Measurements from ENCODE around the gene PNPO.

Gene PNPO

DNA sequence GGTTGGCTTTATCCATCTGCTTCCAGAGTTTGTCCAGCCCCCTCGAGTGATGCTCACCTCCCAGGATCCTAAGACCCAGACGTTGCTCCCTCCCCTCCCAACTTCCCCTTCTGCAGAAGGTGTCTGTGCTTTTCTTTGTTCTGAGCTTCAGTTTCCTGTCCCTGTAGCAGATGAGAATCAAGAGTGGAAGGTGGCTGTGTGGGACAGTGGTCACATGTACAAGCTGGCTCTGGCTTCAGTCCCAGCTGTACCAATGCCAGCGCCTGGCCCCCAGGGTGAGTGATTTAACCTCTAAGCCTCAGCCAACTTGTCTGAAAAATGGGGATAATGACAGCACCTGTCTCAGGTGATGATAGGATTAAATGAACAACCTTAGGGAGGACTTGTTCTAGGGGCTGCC, 8.6 kb downstream of the PNPO start:
- DNase-seq (ENCODE audit: low spot score) = no peak

GRCh38 chr17:47950448-47950847, 9.1 kb downstream of the PNPO start:
- no peak for DNase-seq (ENCODE audit: low spot score)

- no peak for DNase-seq (ENCODE audit: low spot score)
These were observed 11.0 kb downstream of the PNPO start for GRCh38 chr17:47952171-47953021.

DNA sequence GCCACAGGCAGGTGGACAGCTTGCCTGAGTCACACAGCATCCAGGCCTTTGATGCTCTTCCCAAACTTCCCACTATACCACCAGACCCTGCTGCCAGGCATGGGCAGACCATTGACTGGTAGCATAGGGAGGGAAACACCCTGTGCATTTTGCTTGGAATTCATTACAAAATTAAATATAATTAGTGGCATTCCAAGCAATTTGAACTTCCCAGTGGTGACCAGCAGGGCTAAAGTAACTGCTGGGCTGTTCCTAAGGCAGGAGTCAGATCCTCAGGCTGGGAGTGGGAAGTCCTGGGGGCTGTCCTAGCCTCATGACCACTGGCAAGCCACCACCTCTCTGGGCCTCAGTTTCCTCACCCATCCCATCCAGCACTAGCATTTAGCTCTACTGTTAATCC, 12.5 kb downstream of the PNPO start:
- DNase-seq (ENCODE audit: low spot score) = no peak

- DNase-seq (ENCODE audit: low spot score) = no peak
These were observed 14.4 kb downstream of the PNPO start for GRCh38 chr17:47955497-47956461.

GRCh38 chr17:47956791-47957590, 15.6 kb downstream of the PNPO start:
- DNase-seq (ENCODE audit: low spot score) = no peak

DNA sequence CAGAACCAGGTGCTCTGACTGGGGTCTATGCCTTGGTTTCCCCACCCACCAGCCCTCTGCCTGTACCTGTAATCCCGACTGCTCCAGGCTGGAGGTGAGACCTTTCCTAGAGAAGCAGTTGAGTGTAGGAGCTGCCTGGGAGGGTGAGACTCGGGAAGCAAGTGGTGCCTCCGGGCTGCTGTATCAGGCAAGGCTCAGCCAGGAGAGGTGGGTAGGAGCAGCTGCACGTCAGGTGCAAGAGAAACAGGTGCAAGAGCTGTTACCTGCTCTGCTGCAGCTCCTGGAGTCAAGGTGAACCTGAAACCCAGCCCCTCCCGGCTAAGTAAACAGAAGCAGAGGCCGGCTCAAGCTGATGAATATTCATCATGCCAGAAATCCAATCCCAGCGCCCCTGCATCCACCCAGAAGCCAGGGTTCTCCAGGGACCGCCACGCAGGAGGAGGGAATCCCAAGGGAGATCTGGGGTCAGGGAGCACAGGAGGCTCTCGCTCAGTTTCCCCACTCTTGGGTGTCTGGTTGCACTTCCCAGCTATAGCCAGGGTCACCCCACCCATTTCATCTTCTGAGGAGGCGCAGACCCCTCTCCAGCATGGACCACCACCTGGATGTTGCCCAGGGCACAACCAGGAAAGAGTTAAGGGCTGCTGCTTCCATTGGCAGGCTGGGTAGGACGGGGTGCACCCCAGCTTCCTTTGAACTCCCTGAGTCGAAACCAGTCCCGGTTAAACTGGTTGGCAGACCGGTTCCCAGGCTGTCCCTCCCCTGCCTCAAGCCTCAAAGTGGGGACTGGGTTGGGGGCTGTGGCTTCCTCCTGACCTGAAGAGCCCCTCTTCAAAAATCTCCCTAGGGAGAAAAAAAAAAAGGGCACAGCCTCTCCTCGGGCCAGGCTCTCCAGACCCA, 16.5 kb downstream of the PNPO start, which contains the start of gene PRR15L:
Gene PRR15L, minus strand, starts transcription at position 293 of the 900 bp plus-strand sequence. CDS start 4,649 bp downstream, outside the sequence.
- no peak for DNase-seq (ENCODE audit: low spot score)

- no peak for DNase-seq (ENCODE audit: low spot score)
These were observed 18.7 kb downstream of the PNPO start for GRCh38 chr17:47959825-47960655.

- DNase-seq (ENCODE audit: low spot score) = no peak
These were observed 20.0 kb downstream of the PNPO start for GRCh38 chr17:47961406-47961805.

- DNase-seq (ENCODE audit: low spot score) = no peak
These were observed 21.5 kb downstream of the PNPO start for GRCh38 chr17:47962901-47963300.

GRCh38 chr17:47964856-47965255, 23.5 kb downstream of the PNPO start:
- DNase-seq (ENCODE audit: low spot score) = no peak

DNA sequence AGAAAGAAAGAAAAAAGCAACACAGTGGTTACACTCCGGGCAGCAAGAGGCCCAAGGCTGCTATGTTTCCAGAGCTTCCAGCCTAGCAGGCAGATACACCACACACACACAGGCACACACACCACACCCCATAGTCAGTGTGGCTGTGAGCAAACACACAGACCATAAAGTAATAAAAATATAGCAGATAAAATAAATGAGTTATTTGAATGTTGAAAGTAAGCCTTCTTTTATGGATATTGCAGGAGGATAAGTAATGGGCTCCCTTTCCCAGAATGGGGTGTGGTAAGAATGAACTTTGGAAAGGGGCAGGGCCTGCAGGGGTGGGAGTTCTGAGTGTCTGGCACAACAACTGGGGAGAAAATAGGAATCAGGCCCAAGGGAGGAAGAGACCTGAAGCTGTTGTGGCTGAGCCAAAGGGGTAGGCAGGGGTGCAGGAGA, 24.7 kb downstream of the PNPO start:
- no peak for DNase-seq (ENCODE audit: low spot score)

DNA sequence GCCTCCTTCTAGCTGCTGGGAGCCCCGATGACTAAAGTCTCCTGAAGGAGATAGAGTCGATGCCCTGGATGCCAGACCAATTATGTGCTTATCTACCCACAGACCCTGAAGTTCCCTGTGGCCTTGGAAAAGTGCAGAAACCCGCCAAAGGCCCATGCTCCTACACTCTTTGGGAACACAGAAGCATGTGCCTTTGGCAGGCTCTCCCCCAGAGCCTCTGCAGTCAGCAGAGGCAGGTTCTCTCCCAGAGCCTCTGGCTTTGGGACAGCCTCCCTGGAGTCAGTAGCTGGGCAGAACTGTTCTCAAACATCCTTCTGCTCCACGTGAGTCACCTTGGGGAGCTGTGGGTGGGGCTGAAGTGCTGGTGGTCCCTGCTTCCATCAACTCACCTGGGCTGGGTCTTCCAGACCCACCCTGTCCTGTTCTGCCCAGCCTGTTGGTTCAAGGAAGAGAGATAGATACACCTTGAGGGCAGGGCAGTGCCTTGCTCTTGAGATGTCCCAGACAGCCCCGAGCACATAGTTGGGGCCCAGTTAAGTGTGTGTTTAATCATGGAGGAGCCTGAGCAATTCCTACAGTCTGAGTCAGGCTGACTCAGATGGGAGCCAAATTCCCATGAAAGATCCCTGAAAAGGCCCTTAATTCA, 26.4 kb downstream of the PNPO start:
- DNase-seq (ENCODE audit: low spot score) = no peak

- DNase-seq (ENCODE audit: low spot score) = no peak
These were observed 27.5 kb downstream of the PNPO start for GRCh38 chr17:47968836-47969235.

- no peak for DNase-seq (ENCODE audit: low spot score)
These were observed 28.8 kb downstream of the PNPO start for GRCh38 chr17:47969930-47970724.

DNA sequence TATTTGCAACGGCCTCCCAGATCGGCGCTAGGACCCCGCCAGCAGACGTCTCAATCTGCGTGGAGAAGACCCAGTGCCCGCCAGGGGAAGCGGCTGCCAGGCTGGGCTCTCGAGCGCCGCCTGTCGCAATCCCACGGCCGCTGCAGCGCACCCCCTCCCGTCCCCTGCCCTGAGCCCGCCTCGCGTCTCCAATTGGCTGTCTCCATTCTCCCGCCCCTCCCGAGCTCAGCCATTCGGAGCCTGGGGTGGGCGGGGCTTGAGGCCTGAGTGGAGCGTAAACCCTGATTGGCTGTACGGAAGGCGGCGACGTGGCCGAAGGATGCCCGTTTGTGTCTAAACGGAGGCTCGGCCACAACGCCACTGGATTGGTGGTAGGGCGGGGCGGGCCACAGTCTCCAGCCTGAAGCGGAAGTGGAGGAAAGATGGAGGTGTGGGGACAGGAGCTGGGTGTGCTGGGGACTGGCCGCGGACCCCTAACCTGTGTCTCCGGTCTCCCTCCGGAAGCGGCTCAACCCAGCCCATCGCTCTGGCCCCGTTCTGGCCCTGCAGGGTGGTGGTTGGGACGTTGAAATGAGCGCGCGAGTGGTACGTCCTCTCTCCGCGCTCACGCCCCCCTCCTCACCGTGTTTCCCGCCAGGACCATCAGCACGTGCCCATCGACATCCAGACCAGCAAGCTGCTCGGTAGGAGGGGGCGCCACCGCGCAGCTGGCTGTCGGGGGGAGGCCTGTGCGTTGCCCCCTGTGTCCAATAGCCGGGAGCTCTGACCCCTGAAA, 29.5 kb downstream of the PNPO start, which contains the start of gene CDK5RAP3:
Gene CDK5RAP3, plus strand, starts transcription at position 389 of the 775 bp plus-strand sequence. Its CDS starts 34 bp downstream, at position 423.
- peak; percentile 94 for DNase-seq (ENCODE audit: low spot score)

DNA sequence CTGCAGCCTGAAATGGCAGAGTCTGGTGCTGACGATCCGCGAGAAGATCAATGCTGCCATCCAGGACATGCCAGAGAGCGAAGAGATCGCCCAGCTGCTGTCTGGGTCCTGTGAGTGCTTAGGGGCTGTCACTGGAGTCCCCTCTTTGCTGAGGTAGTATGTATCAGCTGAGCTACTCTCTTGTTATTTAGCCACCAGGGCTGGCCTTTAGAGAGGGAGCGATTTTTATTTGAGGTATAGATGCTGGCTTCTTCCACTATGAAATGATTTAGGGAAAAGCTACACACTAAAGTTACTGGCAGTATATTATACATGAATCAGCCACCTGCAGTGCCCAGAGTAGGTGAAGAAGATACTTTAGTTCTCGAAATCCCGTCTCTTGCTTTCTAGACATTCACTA, 32.2 kb downstream of the PNPO start:
- DNase-seq (ENCODE audit: low spot score) = no peak
